Stimulated activated CD8-positive, alpha-beta memory T cell treated with anti-CD3 and anti-CD28 coated beads, Interleukin-2, amount 100 ng/mL, for 1 hour (primary cell): ENCODE measurements around the gene CCDC149.

Experiments used
- DNase-seq, 2 donors: peaks; one replicate each; pipeline ENCODE4 v3.0.0-alpha.2; 2020; ENCODE audit warnings: low read depth in 2 of 2

CCDC149 gene

GRCh38 chr4:24777536-24778463, 135.0 kb downstream of the CCDC149 start:
- DNase-seq: no peak

DNA sequence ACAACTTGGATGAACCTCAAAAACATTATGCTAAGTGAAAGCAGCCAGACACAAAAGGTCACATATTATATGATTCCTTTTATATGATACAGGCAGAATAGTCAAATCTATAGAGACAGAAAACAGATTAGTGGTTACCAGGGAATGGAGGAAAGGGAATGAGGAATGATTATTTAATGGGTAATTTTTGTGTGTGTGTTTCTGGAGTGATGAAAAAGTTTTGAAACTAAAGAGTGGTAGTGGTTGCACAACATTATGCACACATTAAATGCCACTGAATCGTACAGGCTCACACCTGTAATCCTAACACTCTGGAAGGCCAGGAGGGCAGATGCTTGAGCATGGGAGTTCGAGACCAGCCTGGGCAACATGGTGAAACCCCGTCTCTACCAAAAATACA, 137.1 kb downstream of the CCDC149 start:
- no peak for DNase-seq

- no peak for DNase-seq
Observed at GRCh38 chr4:24775032-24775605, 137.7 kb downstream of the CCDC149 start.

DNA sequence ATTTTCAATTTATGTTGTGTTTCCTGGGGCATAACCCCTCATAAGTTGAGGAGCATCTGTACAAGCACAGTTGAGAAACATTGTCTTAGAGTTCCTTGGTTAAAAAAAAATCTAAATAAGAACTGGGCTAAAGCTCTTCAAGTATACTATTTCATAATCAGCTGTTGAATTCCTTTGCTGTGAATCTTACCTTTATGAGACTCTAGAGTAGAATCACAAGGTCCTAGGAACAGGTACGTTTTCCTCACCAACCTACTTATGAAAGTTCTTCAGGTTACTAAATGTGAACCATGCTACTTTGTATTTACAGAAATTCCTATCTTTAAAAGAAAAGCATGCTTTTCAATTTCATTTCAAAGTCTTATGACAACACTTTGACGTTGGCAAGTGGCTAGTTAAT, 138.4 kb downstream of the CCDC149 start:
- no peak for DNase-seq

DNA sequence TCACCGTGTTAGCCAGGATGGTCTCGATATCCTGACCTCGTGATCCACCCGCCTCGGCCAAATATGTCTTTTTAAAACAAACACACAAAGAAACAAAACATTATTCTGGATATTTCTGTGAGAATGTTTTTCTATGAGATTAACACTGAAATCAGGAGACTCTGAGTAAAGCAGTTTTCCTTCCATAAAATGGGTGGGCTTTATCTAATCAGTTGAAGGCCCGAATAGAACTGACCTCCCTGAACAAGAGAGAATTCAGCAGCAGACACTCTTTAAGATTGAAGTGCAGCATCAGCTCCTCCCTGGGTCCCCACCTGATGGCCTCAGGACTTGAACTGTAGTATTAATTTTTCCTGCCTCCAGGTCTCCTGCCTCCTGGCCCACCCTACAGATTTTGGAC, 139.9 kb downstream of the CCDC149 start:
- no peak for DNase-seq

DNA sequence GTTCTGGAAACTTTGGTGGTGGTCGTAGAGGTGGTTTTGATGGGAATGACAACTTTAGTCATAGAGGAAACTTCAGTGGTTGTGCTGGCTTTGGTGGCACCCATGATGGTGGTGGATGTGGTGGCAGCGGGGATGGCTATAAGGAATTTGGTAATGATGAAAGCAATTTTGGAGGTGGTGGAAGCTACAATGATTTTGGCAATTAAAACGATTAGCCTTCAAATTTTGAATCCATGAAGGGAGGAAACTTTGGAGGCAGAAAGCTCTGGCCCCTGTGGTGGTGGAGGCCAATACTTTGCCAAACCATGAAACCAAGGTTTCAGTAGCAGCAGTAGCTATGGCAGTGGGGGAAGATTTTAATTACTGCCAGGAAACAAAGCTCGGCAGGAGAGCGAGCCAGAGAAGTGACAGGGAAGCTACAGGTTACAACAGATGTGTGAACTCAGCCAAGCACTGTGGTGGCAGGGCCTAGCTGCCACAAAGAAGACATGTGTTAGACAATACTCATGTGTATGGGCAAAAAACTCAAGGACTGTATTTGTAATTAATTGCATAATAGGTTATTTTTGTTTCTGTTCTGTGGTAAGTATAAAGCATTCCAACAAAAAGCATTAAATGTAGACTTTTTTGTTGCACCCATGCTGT, 140.7 kb downstream of the CCDC149 start:
- no peak for DNase-seq

- no peak for DNase-seq
Observed at GRCh38 chr4:24771241-24771640, 141.6 kb downstream of the CCDC149 start.

- DNase-seq: no peak
Observed at GRCh38 chr4:24770667-24771066, 142.2 kb downstream of the CCDC149 start.

DNA sequence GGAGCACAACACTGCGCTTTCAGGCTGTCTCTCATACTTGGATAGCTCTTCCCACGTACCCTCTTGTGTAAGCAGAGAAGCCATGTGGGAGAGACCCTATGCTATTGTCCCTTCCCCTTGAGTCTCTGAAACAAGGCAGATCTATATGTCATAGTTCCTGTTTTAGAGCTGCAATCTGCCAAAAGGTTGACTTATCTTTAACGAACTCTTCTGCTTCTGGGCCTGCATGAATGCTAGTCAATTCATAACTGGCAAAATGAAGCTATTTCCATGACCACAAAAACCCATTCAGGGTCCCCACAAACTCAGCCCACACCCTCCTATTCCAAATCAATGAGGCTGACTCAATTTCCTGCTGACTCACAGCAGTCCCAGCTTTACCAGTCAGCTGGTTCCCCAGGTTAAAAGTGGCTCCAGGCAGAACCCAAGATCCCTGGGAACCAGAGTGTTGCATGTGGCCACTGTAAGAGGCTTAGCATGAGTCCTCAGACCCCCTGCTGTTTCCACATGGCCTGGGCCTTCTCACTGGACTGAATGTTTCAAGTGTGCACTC, 142.7 kb downstream of the CCDC149 start:
- DNase-seq: no peak

DNA sequence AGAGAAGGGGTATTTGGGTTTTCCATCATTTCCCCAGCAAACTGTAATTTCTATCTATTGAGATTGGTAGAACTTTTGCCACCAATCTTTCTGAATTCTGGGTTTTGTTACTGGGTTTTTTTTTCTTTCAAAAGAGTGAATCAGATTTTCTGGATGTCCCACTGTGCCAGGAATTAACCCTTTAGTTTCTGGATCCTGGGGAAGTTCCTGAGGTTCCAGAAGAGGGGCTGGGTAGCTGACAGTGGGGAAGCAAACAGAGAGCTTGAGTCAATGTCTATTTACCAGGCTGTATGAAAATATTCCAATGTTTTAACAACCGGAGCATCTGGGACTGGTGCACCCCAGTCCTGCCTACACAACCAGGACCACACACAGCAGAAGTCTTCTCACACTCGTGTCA, 143.3 kb downstream of the CCDC149 start:
- DNase-seq: no peak

GRCh38 chr4:24768604-24769003, 144.2 kb downstream of the CCDC149 start:
- DNase-seq: no peak

GRCh38 chr4:24768006-24768405, 144.8 kb downstream of the CCDC149 start:
- no peak for DNase-seq

GRCh38 chr4:24765376-24765988, 147.4 kb downstream of the CCDC149 start:
- no peak for DNase-seq

DNA sequence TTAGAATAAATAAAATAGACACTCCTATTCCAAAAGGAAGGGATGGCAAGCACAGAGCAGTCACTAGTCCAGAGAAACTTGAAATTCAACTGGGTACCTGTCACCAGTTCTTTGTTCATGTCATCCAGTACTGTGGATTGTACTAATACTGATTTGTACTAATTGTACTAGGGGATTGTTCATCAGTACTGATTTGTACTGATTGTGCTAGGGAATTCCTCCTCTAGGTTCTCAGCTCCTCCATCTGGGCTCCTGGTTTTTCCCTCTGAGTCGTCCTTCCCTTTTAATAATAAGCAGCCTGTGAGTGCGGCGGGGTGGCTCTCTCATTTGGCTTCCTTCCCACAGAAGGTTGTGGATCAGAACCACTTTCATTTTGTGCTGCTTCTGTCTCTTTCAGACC, 148.5 kb downstream of the CCDC149 start:
- DNase-seq: no peak

DNA sequence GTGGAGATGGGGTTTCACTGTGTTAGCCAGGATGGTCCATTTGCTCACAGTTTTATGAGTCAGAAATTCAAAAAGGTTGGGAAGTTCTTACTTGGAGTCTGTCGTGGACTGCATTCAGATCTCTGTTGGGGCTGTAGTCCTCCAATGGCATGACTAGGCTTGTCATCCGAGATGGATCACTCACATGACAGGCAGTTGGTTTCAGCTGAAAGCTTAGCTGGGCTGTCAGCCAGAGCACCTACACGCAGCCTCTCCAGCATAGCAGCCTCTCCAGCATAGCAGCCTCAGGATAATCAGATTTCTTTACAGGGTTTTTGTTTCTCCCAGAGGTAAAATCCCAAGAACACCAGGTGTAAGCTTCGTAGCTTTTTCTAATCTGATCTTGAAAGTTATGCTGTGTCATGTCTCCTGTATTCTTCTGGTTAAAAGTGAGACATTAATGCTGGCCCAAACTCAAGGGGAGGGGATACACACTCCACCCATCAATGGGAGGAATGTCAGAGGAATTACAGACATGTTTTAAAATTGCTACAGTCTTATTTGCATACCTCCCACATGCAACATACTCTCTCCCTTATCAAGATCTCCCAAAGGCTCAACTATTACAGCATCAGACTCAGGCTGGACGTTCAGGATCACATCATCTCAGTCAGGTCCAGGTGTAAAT, 149.1 kb downstream of the CCDC149 start:
- DNase-seq: no peak
